ENCODE measurements around the gene ABHD17C.
A peak's percentile ranks its signal among the peaks of the same experiment; 100 is the strongest.
"Not testable (repeated sequence)": the region's sequence is repeated elsewhere in the genome, so short reads cannot be mapped to it uniquely, and the experiment has no call there.

ABHD17C gene

DNA sequence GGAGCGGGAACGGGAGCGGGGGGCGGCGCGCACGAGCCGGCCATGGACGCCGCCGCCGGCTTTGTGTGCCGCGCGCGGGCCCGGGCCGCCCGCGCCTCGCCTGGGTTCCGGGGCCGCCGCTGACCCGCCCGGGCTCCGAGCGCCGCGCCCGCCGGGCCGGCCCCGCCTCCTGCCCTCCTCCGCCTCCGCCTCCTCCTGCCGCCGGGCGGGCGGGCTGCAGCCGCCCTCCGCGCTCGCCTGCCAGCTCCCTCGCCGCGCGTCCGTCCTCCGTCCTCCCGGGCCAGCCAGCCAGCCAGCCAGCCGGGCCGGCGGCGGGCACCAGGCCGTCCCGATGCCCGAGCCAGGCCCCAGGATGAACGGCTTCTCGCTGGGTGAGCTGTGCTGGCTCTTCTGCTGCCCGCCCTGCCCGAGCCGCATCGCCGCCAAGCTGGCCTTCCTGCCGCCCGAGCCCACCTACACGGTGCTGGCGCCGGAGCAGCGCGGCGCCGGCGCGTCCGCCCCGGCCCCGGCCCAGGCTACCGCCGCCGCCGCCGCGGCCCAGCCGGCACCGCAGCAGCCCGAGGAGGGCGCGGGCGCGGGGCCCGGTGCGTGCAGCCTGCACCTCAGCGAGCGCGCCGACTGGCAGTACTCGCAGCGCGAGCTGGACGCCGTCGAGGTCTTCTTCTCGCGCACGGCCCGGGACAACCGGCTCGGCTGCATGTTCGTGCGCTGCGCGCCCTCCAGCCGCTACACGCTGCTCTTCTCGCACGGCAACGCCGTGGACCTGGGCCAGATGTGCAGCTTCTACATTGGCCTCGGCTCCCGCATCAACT, at the start of gene ABHD17C:
ABHD17C (plus strand) TSS at position 212 of the 812 bp plus-strand sequence; CDS start at position 332, 120 bp downstream.
- no peak for TF ChIP-seq GATA1 (IDR thresholded peaks at IDR 0.05; ENCODE audit: low read depth, low read length)
- TF ChIP-seq POLR2A (IDR thresholded peaks at IDR 0.05; ENCODE audit: low read length) = no peak
- DNase-seq = peak; percentile 52 to 66

DNA sequence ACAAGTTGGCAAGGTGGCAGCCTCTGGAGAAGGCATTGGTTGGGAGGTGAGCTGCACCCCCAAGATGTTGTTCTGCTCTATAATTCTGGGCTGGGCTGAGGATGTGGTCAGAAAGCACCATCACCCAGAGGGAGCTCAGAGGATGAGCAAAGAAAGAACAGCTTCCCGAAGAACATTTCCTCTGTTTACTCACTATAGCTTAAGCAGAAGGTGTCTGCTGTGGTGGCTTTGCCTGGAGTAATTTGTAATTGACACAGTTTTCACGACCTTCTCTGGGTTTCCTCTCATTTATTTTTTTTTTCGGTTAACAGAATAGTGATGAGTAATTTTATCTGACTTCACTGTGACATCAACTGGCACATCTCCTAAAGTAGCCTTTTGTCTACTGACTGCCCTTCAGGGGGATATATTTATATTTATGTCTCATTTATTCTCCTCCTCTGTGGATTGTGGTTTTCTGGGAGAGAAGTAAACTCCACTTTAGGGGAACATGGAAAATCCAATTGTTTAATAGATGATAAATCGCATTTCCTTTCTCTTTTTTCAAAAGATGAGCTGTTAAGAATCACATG, 49.5 kb upstream of the ABHD17C start:
- DNase-seq = no peak
- TF ChIP-seq GATA1 (IDR thresholded peaks at IDR 0.05; ENCODE audit: low read depth, low read length) (no peak), POLR2A (IDR thresholded peaks at IDR 0.05; ENCODE audit: low read length) (no peak)

DNA sequence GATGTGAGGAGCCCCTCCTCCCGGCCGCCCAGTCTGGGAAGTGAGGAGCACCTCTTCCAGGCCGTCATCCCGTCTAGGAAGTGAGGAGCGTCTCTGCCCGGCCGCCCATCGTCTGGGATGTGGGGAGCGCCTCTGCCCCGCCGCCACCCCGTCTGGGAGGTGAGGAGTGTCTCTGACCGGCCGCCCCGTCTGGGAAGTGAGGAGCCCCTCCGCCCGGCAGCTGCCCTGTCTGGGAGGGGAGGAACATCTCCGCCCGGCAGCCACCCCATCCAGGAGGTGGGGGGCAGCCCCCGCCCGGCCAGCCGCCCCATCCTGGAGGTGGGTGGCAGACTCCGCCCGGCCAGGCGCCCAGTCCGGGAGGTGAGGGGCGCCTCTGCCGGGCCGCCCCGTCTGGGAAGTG, 47.7 kb upstream of the ABHD17C start:
- DNase-seq = not testable (repeated sequence)

DNA sequence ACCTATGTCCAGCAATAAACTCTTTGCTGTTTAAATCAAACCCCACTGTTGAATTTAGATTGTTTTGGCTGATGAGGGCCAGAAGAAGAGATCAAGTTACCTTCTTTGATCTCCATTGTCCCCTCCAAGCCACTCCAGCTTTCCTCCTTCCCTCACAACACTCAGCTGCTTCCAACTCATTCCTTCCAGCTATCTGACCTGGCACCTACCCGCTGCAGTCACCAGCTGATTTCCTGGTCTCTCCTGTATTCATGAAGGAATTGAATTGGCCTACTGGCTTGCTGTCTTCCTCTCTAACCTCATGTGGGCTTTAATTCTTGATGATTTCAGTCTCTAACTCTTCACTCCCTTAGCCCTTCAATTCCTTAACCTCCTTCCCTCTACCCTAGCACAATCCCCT, 40.8 kb upstream of the ABHD17C start:
- TF ChIP-seq POLR2A (IDR thresholded peaks at IDR 0.05; ENCODE audit: low read length) (no peak), GATA1 (IDR thresholded peaks at IDR 0.05; ENCODE audit: low read depth, low read length) (no peak)
- no peak for DNase-seq

DNA sequence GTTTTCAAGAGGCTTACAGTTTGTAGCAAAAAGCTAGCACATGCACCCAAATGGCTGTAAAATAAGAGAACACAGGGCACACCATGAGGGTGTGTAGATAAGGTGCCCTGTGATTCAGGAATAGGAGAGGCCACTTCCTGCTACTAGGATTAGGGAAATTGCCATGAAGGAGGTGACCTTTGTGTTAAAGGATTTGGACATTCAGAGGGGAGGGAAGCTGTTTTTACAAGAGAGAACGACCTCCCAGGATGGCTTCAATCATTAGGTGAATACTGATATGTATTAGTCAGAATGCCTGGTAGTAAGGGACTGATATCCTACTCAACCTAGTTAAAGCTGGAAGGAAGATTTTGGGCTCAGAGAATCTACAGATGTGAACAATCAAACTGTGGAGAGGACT, 35.7 kb upstream of the ABHD17C start:
- no peak for TF ChIP-seq POLR2A (IDR thresholded peaks at IDR 0.05; ENCODE audit: low read length)
- TF ChIP-seq GATA1 (IDR thresholded peaks at IDR 0.05; ENCODE audit: low read depth, low read length) = no peak
- no peak for DNase-seq

DNA sequence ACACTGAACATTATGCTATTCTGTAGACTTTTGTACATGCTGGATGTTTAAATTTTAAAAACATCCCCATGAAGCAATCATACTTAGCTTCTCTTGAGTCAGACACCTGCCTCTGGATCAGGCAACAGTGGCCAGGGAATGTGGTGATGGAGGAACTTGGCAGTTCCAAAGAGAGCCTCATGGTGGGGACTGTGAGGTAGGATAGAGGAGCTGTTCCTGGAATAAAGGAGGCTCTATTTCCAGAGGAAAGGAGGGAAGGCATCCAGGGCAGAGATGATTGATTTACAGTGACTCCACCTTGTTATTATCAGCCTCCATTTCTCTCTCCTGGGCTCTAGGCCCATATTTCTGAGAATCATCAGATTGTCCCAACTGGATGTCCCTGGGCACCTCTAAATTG, 35.0 kb upstream of the ABHD17C start:
- TF ChIP-seq POLR2A (IDR thresholded peaks at IDR 0.05; ENCODE audit: low read length) (no peak), GATA1 (IDR thresholded peaks at IDR 0.05; ENCODE audit: low read depth, low read length) (no peak)
- DNase-seq = no peak

DNA sequence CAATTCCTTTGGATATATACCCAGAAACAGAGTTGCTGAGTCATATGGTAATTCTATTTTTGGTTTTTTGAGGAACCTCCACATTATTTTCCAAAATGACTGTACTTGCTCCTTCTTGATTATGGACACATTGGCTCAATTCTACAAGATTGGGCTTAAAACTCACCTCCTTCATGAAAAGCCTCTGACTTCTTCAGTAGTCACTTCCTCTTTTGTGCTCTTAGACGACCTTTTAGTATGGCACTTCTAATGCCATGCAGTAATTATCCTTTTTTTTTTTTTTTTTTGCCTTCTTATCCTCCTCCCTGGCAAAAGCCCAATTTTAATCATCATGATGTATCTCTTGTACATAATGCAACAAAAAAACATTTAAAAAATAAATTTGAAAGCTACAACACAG, 33.0 kb upstream of the ABHD17C start:
- TF ChIP-seq POLR2A (IDR thresholded peaks at IDR 0.05; ENCODE audit: low read length) = no peak
- no peak for TF ChIP-seq GATA1 (IDR thresholded peaks at IDR 0.05; ENCODE audit: low read depth, low read length)
- DNase-seq = no peak

DNA sequence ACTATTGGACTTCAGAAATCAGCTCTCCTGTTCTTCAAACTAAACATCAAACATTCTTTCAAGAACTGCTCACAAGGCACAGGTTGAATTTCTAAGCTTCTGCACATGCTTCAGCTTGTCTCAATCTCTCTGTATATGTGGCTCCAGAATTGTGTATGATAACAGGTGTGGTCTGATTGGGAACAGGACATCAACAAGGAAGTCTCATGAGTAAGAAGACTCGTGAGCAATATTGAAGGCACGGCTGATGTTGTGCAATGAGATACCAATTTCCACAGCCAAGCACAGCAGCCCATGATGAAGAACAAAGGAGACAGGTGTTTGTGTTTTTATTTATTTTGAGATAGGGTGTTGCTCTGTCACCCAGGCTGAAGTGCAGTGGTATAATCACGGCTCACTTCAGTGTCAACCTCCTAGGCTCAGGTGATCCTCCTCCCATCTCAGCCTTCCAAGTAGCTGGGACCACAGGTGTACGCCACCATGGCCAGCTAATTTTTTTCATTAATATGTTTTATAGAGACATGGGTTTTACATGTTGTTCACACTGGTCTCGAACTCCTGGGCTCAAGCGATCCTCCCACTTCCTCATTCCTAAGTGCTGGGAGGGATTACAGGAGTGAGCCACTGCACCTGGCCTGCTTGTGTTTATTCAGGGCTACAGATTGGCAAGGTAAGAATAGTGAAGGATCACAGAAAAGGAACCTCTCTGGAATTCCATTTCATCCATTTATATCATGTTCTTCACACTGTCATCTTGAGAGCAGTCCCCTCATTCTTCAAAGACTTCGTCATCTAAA, 32.2 kb upstream of the ABHD17C start:
- TF ChIP-seq POLR2A (IDR thresholded peaks at IDR 0.05; ENCODE audit: low read length) = no peak
- TF ChIP-seq GATA1 (IDR thresholded peaks at IDR 0.05; ENCODE audit: low read depth, low read length) = no peak
- no peak for DNase-seq

DNA sequence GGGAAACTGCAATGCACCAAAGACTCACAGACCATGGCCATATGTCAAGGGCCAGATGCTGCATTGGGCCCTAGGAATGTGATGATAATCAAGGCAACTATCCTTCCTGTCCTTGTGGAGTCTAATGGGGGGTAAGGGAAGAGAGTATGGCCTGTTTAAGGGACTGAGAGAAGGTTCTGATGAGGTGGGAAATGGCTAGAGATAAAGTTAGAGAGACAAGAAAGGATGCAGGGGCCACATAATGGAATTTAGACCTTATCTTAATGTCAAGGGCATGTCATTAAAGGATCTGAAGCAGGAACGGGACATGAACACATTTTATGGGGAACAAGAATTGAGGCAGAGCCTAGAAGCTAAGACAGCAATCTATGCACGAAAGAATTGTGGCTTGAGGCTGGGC, 30.0 kb upstream of the ABHD17C start:
- no peak for TF ChIP-seq POLR2A (IDR thresholded peaks at IDR 0.05; ENCODE audit: low read length)
- TF ChIP-seq GATA1 (IDR thresholded peaks at IDR 0.05; ENCODE audit: low read depth, low read length) = no peak
- no peak for DNase-seq

DNA sequence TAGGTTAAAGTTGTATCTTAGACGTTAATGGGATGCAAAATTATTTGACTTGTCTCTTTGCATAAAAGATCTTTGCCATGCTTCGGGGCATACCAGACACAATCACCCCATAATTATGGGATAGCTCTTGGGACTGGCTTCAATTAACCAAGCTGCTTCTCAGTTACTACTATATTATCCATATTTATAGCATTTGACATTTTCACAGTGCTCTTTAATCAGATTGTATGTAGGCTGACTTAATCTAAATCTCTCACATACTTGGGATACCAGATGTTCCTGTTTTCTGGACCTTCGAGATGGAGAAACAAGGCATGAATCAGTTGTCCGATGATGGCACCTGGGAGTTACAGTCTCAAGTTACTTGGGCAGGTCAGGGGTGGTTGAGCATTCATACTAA, 27.2 kb upstream of the ABHD17C start:
- TF ChIP-seq POLR2A (IDR thresholded peaks at IDR 0.05; ENCODE audit: low read length) = no peak
- TF ChIP-seq GATA1 (IDR thresholded peaks at IDR 0.05; ENCODE audit: low read depth, low read length) = no peak
- no peak for DNase-seq

DNA sequence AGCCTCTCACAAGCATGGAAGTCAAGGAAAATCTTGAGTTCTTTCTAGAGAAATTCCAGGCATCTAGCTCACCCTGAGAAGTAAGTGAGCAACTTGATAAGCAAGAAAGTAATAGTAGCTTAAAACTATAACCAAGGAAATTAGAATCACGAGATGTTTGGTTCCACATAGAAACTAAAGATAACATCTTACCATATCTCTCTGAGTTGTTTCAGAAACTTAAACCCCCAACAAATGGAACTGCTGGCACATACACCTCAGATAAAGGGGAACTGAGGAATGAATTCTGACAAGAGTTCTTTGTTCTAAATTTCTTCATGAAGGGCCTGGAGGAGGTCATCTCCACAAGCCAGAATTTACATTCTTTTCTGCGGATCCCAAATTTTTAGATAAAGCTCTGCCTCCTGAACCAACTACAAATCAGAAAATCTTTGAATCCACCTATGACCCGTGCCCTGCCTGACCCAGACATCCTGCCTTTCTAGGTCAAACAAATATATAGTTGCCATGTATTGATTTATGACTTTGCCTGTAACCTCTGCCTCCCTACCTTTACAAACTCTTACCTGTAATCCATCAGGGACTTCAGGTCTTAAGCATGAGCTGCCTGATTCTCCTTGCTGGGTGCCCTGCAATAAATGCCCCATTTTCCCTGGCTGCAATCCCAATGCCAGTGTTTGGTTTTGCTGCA, 26.4 kb upstream of the ABHD17C start:
- no peak for DNase-seq
- TF ChIP-seq POLR2A (IDR thresholded peaks at IDR 0.05; ENCODE audit: low read length) = no peak
- no peak for TF ChIP-seq GATA1 (IDR thresholded peaks at IDR 0.05; ENCODE audit: low read depth, low read length)

DNA sequence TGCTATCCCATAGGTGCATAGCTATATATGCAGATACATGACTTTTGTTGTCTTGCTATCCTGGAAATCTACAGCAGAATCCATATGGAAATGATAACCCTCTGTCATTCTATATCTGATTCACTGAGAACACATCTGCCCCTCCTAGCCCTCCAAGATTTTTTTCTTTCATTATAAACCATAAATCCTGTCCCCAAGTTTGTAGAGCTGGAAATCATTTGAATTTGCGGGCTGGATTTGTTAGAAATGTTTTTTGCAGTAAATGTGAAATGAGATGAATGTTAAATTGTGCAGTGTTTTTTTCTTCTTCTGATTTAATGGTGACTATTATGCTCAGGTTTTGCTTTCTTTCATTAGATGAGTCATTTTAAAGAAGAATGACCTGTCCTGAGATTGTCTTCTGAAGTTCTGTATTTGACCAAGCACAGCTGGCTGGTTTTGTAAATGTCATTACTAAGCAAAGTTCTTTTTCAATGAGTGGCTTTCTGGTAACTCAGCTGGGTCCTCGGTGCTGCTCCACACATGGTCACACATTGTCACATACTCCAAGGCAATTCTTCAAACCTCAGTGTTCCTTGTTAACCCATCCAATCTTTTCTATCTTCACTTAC, 25.3 kb upstream of the ABHD17C start:
- no peak for TF ChIP-seq POLR2A (IDR thresholded peaks at IDR 0.05; ENCODE audit: low read length)
- TF ChIP-seq GATA1 (IDR thresholded peaks at IDR 0.05; ENCODE audit: low read depth, low read length) = no peak
- no peak for DNase-seq

DNA sequence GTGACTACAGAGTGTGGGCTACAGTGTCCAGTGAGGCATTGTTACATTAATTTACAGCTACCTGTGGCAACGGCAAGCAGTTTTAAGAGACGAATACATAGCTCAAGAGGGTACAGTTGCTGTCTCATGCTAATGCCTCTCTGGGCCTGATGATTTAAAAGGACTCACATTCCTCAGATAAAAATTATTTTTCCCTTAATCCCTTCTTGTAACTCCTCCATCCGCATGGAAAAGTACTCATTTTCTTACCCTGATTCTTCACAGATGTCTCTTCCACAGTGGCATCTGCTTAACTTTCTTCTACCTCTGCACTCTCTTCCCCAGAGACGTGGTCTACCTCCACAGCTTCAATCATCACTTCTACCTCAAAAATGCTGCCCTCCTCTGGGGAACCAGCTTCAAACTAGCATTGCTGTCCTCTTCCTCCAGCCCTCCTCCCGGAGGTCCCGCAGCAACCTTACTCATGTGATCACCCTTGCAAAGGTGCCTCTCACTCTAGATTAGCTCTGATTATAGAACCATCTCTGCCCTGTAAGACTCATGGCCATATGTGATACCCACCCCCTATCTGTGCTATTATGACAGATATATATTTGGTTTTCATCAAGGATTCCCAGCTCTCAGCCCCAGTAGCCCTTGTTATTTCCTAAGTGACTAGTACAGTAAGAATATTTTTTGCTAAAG, 21.4 kb upstream of the ABHD17C start:
- TF ChIP-seq GATA1 (IDR thresholded peaks at IDR 0.05; ENCODE audit: low read depth, low read length) (no peak), POLR2A (IDR thresholded peaks at IDR 0.05; ENCODE audit: low read length) (no peak)
- no peak for DNase-seq
